Measurements from ENCODE around the gene SH2B2. TPM values are rescaled to one million over a fixed set of nuclear protein-coding genes. Genes with fewer than 3 reads are reported as not detected.
"Not testable (repeated sequence)": the region's sequence is repeated elsewhere in the genome, so short reads cannot be mapped to it uniquely, and the experiment has no call there.

Gene SH2B2
- total RNA-seq, 4 donors from 2014 or later = 1.8 to 13.2 (median 2.7) TPM

- Histone ChIP-seq H3K36me3 (no peaks in the 10 kb centered on the region), H3K9me3 (no peaks in the 10 kb centered on the region), H3K4me1 (peaks cover 0 to 5% (median 0%) of the 10 kb centered on the region in 4 donors), H3K4me3 (no peak overlapping the region), H3K27me3 (no peaks in the 10 kb centered on the region), H3K27ac (no peak overlapping the region)
- no peak for DNase-seq
- no peak for TF ChIP-seq CTCF (IDR thresholded peaks at IDR 0.05)
- no peak for TF ChIP-seq POLR2A (IDR thresholded peaks at IDR 0.05)
Observed at GRCh38 chr7:102323914-102324195, 37.2 kb downstream of the SH2B2 start.

GRCh38 chr7:102325106-102325505, 38.4 kb downstream of the SH2B2 start:
- H3K9me3 ChIP-seq, H3K27me3 ChIP-seq, H3K36me3 ChIP-seq, H3K27ac ChIP-seq, H3K4me3 ChIP-seq, H3K4me1 ChIP-seq, DNase-seq: not testable (repeated sequence)

- TF ChIP-seq POLR2A (IDR thresholded peaks at IDR 0.05) (no peak), CTCF (IDR thresholded peaks at IDR 0.05) (no peak)
- Histone ChIP-seq H3K36me3 (no peaks in the 10 kb centered on the region), H3K4me3 (no peak overlapping the region), H3K4me1 (peaks cover 0 to 5% (median 0%) of the 10 kb centered on the region in 4 donors), H3K27me3 (no peaks in the 10 kb centered on the region), H3K9me3 (no peaks in the 10 kb centered on the region), H3K27ac (no peak overlapping the region)
- no peak for DNase-seq
Observed at GRCh38 chr7:102326157-102326889, 39.7 kb downstream of the SH2B2 start.

- not testable (repeated sequence) for H3K27me3 ChIP-seq, DNase-seq, H3K36me3 ChIP-seq, H3K4me3 ChIP-seq, H3K4me1 ChIP-seq, H3K27ac ChIP-seq, H3K9me3 ChIP-seq
Observed at GRCh38 chr7:102327183-102327582, 40.5 kb downstream of the SH2B2 start.

GRCh38 chr7:102328863-102329262, 42.2 kb downstream of the SH2B2 start:
- H3K36me3 ChIP-seq, H3K4me1 ChIP-seq, H3K4me3 ChIP-seq, H3K27ac ChIP-seq, H3K9me3 ChIP-seq, DNase-seq, H3K27me3 ChIP-seq: not testable (repeated sequence)

GRCh38 chr7:102329366-102329765, 42.7 kb downstream of the SH2B2 start:
- H3K4me3 ChIP-seq, H3K27me3 ChIP-seq, H3K4me1 ChIP-seq, H3K36me3 ChIP-seq, H3K27ac ChIP-seq, H3K9me3 ChIP-seq, DNase-seq: not testable (repeated sequence)

- H3K4me1 ChIP-seq, H3K36me3 ChIP-seq, H3K4me3 ChIP-seq, H3K27me3 ChIP-seq, DNase-seq, H3K9me3 ChIP-seq, H3K27ac ChIP-seq: not testable (repeated sequence)
Observed at GRCh38 chr7:102330666-102331460, 44.2 kb downstream of the SH2B2 start.

- H3K4me1 ChIP-seq, H3K27ac ChIP-seq, H3K36me3 ChIP-seq, H3K27me3 ChIP-seq, H3K4me3 ChIP-seq, H3K9me3 ChIP-seq, DNase-seq: not testable (repeated sequence)
Observed at GRCh38 chr7:102335574-102335973, 48.9 kb downstream of the SH2B2 start.

- DNase-seq, H3K27me3 ChIP-seq, H3K9me3 ChIP-seq: not testable (repeated sequence)
Observed at GRCh38 chr7:102337002-102337401, 50.3 kb downstream of the SH2B2 start.

GRCh38 chr7:102337420-102337819, 50.8 kb downstream of the SH2B2 start:
- not testable (repeated sequence) for H3K4me3 ChIP-seq, DNase-seq, H3K9me3 ChIP-seq, H3K4me1 ChIP-seq, H3K27ac ChIP-seq, H3K36me3 ChIP-seq, H3K27me3 ChIP-seq

More at GRCh38 chr7:102337002-102337401, 50.3 kb downstream of the SH2B2 start:
- H3K36me3 ChIP-seq, H3K4me1 ChIP-seq, H3K4me3 ChIP-seq, H3K27ac ChIP-seq: not testable (repeated sequence)

GRCh38 chr7:102340599-102341368, 54.1 kb downstream of the SH2B2 start:
- not testable (repeated sequence) for H3K36me3 ChIP-seq, H3K27me3 ChIP-seq, H3K4me3 ChIP-seq

GRCh38 chr7:102346983-102347382, 60.3 kb downstream of the SH2B2 start:
- not testable (repeated sequence) for H3K27ac ChIP-seq, H3K36me3 ChIP-seq, H3K9me3 ChIP-seq, H3K4me3 ChIP-seq, DNase-seq, H3K27me3 ChIP-seq, H3K4me1 ChIP-seq

More at GRCh38 chr7:102340599-102341368, 54.1 kb downstream of the SH2B2 start:
- not testable (repeated sequence) for H3K4me1 ChIP-seq, H3K9me3 ChIP-seq, DNase-seq, H3K27ac ChIP-seq
